Chondrocyte (in vitro differentiated cells): Measurements from ENCODE around the gene VMO1. TPM values are rescaled to one million over a fixed set of nuclear protein-coding genes. Genes with fewer than 3 reads are reported as not detected.
A peak's percentile ranks its signal among the peaks of the same experiment; 100 is the strongest.

Source experiments
- DNase-seq: peaks from one replicate; pipeline ENCODE4 v3.0.0; 2021; ENCODE audit warnings: mixed read lengths, low spot score
- H3K27ac Mint-ChIP-seq: one replicate; pipeline ENCODE4 v1.8.0; 2021; ENCODE audit warnings: mild to moderate bottlenecking, moderate library complexity, mixed read lengths; ENCODE audit not compliant: unreplicated experiment
- H3K27me3 Mint-ChIP-seq: 2 replicates; pipeline ENCODE4 v1.8.0; 2021; ENCODE audit warnings: low read depth, mixed read lengths
- H3K36me3 Mint-ChIP-seq: 2 replicates; pipeline ENCODE4 v1.8.0; 2021; ENCODE audit warnings: low read depth, mixed read lengths
- H3K4me1 Mint-ChIP-seq: 2 replicates; pipeline ENCODE4 v1.8.0; 2021; ENCODE audit warnings: low read depth, mild to moderate bottlenecking, mixed read lengths
- H3K4me3 Mint-ChIP-seq: one replicate; pipeline ENCODE4 v1.8.0; 2021; ENCODE audit warnings: mild to moderate bottlenecking, moderate library complexity, mixed read lengths; ENCODE audit not compliant: unreplicated experiment
- H3K9me3 Mint-ChIP-seq: 2 replicates; pipeline ENCODE4 v1.8.0; 2021; ENCODE audit warnings: low read depth, mixed read lengths
- CTCF ChIP-seq: fragments of 200-600 bp; sonication (generic); IDR thresholded peaks from 2 replicates; pipeline ENCODE4 v1.5.0; 2021; ENCODE audit warnings: antibody characterized with exemption, mild to moderate bottlenecking, moderate library complexity
- total RNA-seq: library from RNA; stranded (reverse); gene quantifications from 3 replicates; pipeline ENCODE4 v1.2.1, GENCODE V29; 2021

Gene VMO1
- total RNA-seq, 1 donor from 2014 or later: 1.2 TPM

GRCh38 chr17:4780325-4780955 lies 5.7 kb downstream of the VMO1 start:
- H3K27ac Mint-ChIP-seq: no peak overlapping the region
- H3K36me3 Mint-ChIP-seq: no peaks in the 10 kb centered on the region
- peak; percentile 68 for DNase-seq
- peaks cover 17% of the 10 kb centered on the region for H3K27me3 Mint-ChIP-seq
- no peak overlapping the region for H3K4me3 Mint-ChIP-seq
- no peaks in the 10 kb centered on the region for H3K9me3 Mint-ChIP-seq
- no peaks in the 10 kb centered on the region for H3K4me1 Mint-ChIP-seq
- no peak for TF ChIP-seq CTCF

DNA sequence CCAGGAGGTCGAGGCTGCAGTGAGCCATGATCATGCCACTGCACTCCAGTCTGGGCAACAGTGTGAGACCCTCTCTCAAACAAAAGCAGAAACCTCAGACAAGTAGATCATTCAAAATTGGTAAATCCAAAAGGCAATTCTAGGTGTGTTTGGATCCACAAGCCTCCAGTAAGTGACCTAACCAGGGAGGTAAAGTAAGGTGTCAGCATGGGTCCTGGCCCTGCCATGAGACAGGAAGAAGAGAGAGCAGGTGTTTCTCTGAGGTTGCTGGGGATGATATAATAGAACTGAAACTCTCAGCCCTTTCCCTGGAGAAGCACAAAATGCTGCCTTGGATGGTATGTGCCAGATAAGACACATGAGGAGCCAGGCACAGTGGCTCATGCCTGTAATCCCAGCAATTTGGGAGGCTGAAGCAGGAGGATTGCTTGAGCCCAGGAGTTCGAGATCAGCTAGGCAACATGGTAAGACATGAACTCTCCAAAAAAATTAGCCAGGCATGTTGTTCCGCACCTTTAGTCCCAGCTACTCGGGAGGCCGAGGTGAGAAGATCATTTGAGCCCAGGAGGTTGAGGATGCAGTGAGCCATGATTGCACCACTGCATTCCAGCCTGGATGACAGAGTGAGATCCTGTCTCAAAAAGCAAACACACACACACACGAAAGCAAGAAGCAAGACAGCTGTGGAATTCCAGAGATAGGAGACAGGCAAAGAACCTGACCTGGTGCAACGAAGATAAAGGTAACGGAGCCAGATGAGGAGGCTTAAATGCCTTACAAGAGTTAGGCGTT lies 8.0 kb downstream of the VMO1 start:
- Mint-ChIP-seq H3K4me1 (no peaks in the 10 kb centered on the region), H3K36me3 (no peaks in the 10 kb centered on the region), H3K27ac (peak overlapping the region; percentile 8), H3K27me3 (peaks cover 26% of the 10 kb centered on the region), H3K4me3 (no peak overlapping the region), H3K9me3 (no peaks in the 10 kb centered on the region)
- no peak for TF ChIP-seq CTCF
- DNase-seq: no peak

DNA sequence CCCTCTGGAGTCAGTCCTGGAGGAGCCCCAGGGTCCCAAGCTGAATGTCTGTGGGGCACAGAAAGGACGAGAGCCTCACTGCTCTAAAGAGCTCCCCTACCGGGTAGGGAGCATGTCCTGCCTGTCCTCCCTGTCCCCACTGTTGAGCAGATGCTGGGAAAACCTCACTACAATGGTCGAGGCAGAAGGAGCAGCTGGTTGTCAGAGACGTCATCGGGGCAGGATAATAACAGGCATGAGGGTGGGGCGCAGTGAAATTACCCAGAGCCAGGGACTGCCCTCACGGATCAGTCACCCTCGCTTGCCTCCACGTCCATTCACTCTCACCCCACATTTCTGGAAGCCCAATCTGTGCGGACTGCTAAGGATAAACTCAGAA lies 13.9 kb downstream of the VMO1 start:
- Mint-ChIP-seq H3K27me3 (peaks cover 24% of the 10 kb centered on the region), H3K27ac (no peak overlapping the region), H3K9me3 (no peaks in the 10 kb centered on the region), H3K4me3 (no peak overlapping the region), H3K36me3 (no peaks in the 10 kb centered on the region), H3K4me1 (no peaks in the 10 kb centered on the region)
- no peak for TF ChIP-seq CTCF
- DNase-seq: no peak

DNA sequence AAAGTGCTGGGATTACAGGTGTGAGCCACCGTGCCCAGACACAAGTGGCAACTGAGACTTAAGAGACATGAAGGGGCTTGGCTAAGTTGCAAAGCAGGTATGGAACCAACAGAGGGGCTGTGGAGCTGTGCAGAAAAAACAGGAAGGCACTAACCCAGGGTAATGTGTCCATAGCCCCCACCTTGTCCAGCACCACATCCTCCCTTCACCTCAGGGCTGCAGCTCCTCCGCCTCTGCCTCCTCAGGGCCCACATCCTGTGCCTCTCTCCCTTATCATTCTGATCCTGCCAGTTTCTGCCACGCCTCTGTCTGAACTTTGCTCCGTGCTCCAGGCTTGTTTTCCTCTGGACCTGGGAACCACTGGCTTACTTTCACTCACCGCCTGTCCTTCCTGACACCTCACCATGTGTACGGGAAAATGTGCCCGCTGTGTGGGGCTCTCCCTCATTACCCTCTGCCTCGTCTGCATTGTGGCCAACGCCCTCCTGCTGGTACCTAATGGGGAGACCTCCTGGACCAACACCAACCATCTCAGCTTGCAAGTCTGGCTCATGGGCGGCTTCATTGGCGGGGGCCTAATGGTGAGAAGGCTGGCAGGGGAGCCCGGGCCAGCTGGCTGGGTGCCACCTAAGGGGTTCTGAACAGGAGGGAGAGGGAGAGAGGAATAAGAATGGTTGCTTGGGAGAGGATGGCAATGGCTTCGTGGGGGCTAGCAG lies 14.5 kb downstream of the VMO1 start, which contains the start of gene TM4SF5:
TSS of gene TM4SF5 (plus strand) at position 368 of the 716 bp plus-strand sequence. CDS start at position 405, 37 bp downstream.
- TF ChIP-seq CTCF: no peak
- H3K27ac Mint-ChIP-seq: no peak within 1 kb of the TSS
- peak; percentile 60 for DNase-seq
- peaks cover 24% of the 10 kb centered on the region for H3K27me3 Mint-ChIP-seq
- no peaks in the 10 kb centered on the region for H3K4me1 Mint-ChIP-seq
- no peaks in the 10 kb centered on the region for H3K36me3 Mint-ChIP-seq
- no peak within 1 kb of the TSS for H3K4me3 Mint-ChIP-seq
- H3K9me3 Mint-ChIP-seq: no peaks in the 10 kb centered on the region

GRCh38 chr17:4769628-4770027 lies 16.5 kb downstream of the VMO1 start:
- no peak overlapping the region for H3K27ac Mint-ChIP-seq
- no peaks in the 10 kb centered on the region for H3K36me3 Mint-ChIP-seq
- no peak for DNase-seq
- TF ChIP-seq CTCF: no peak
- no peaks in the 10 kb centered on the region for H3K4me1 Mint-ChIP-seq
- no peaks in the 10 kb centered on the region for H3K9me3 Mint-ChIP-seq
- H3K27me3 Mint-ChIP-seq: peaks cover 24% of the 10 kb centered on the region
- H3K4me3 Mint-ChIP-seq: no peak overlapping the region
